ENCODE data around the gene ATP13A1.
"Not testable (repeated sequence)": the region's sequence is repeated elsewhere in the genome, so short reads cannot be mapped to it uniquely, and the experiment has no call there.

ATP13A1 gene

DNA sequence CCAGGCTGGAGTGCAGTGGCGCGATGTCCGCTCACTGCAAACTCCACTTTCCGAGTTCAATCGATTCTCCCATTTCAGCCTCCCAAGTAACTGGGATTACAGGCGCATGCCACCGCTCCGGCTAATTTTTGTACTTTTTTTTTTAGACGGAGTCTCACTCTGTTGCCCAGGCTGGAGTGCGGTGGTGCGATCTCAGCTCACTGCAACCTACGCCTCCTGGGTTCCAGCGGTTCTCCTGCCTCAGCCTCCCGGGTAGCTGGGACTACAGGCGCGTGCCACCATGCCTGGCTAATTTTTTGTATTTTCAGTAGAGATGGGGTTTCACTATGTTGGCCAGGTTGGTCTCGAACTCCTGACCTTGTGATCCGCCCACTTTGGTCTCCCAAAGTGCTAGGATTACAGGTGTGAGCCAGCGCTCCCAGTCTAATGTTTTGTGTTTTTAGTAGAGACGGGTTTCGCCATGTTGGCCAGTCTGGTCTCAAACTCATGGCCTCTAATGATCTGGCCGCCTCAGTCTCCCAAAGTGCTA lies 2.0 kb upstream of the ATP13A1 start:
- DNase-seq (ENCODE audit: low read depth in 1 of 2, low spot score in 1 of 2): not testable (repeated sequence)

DNA sequence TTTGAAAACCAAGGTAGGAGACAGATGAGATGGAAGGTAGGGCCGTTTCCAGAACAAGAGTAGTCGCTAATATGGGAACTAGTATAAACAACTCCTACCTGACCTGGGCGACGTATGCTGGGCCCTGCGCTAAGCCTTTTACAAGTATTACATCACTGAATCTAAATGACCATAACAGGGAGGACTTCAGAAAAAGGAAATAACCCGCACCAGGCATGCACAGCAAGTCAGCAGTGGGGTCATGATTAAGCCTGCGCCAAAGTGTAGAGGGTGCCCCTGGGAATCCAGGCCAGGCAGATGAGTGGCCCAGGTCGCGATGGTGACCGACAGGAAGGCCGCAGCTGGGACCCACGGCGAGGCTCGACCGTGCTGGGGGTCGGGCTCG lies 613 bp downstream of the ATP13A1 start:
- no peak for DNase-seq (ENCODE audit: low read depth in 1 of 2, low spot score in 1 of 2)

DNA sequence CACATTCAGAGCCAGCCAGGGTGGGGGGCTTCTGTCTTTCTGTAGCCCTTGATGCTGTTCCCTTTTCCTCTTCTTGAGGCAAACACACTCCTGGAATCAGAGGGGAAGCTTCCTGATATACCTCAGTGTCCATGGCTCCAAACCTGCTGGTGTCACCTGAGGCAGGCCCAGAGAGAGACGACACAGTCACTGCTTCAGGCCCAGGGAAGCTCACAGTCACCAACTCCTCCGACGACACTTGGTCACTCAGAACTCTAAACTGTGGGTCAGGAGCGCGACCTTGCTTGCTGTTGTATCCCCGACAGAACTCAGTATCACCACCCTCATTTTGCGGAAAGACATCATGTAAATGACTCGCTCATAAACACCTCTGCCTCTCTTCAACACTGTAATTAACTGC lies 1.1 kb downstream of the ATP13A1 start:
- no peak for DNase-seq (ENCODE audit: low read depth in 1 of 2, low spot score in 1 of 2)

DNA sequence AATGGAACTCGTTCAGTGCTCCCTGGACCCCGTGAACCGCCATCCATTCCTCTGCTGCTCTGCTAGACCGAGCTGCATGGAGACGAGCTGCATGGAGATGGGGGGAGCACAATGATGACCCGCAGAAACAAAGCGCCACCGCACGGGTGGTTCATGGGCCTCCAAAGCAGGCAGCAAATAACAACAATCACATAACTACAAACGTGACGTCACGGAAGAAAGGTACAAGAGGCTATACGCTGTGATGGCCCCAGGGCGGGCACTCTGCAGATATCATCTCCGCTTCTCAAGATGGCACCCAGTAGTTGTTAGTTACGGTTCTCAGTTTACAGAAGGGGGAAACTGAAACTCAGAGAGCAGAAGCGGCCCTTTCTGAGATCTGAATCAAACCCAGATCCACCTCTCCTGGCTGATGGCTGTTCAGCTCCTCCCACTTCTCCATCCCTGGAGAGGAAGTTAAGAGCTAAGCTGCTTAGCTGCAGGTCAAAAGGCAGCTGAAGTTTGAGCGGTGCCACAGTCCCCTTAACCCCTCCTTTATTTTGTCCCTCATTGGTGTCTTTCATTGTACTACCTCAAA lies 1.7 kb downstream of the ATP13A1 start:
- DNase-seq (ENCODE audit: low read depth in 1 of 2, low spot score in 1 of 2): no peak

DNA sequence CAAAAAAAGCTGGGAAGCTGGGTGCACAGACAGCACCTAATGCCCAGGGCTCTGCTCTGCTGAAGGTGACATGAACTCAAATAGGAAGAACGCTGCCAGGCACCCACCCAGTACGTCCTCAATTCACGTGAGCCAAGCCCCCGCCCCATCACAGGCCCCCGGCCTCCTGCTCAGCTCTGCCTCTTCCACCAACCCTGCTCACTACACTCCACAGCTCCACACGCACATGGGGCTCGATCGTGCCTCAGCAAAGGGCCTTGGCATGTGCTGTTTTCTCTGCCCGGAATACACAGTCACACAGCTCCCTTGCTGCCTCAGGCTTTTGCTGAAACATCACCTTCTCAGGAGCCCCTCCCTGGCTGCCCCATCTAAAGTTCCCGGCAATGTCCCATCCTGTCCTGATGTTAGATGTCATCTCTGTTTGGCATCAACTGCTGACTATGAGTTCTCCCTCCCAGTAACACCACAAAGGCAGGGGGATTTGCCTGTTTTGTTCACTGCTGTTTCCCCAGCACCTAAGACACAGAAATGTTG lies 2.3 kb downstream of the ATP13A1 start:
- DNase-seq (ENCODE audit: low read depth in 1 of 2, low spot score in 1 of 2): no peak

DNA sequence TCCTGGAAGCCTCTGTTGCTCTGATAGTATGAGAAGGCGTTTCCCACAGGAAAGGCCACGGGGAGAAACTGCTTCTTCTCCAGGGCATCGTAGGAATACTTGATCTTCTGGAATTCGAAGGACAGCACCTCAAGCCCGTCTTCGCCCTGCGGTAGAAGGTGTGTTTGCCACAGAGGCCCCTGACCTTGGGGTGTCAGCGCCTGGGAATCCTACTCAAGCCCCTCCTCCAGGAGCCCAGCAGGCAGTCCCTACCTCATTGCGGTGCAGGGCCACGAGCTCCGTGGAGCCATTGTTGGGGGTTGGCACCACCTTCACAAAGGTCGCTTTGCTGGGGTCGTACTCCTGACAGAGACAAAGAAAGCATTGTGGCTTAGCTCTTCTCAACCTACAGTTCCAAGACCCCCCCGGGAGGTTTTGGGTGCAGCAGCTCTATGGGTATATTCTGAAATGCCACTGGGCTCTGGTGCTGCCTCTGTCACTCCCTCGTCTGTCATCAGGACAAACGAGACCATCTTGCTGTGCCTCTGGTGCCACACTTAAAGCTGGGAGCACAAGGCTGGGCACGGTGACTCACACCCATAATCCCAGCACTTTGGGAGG lies 3.7 kb downstream of the ATP13A1 start:
- no peak for DNase-seq (ENCODE audit: low read depth in 1 of 2, low spot score in 1 of 2)

DNA sequence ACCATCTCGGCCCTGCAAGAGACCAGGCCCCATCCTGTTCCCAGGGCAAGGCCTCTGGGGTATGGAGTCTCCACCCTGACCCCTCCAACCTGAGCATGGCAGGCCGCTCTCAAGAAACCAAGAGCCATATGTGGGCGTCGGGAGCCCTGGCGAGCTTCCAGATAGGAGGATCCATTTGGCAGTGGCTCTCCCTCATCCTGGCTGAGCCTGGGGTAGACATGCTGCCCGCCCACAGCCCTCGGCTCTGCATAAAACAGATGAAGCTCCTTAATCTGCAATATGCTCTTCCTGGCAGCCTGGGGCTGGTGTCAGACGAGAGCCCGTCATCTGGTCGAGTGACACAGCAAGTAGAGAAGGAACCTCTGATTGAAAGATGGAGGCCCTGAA lies 6.1 kb downstream of the ATP13A1 start:
- no peak for DNase-seq (ENCODE audit: low read depth in 1 of 2, low spot score in 1 of 2)

DNA sequence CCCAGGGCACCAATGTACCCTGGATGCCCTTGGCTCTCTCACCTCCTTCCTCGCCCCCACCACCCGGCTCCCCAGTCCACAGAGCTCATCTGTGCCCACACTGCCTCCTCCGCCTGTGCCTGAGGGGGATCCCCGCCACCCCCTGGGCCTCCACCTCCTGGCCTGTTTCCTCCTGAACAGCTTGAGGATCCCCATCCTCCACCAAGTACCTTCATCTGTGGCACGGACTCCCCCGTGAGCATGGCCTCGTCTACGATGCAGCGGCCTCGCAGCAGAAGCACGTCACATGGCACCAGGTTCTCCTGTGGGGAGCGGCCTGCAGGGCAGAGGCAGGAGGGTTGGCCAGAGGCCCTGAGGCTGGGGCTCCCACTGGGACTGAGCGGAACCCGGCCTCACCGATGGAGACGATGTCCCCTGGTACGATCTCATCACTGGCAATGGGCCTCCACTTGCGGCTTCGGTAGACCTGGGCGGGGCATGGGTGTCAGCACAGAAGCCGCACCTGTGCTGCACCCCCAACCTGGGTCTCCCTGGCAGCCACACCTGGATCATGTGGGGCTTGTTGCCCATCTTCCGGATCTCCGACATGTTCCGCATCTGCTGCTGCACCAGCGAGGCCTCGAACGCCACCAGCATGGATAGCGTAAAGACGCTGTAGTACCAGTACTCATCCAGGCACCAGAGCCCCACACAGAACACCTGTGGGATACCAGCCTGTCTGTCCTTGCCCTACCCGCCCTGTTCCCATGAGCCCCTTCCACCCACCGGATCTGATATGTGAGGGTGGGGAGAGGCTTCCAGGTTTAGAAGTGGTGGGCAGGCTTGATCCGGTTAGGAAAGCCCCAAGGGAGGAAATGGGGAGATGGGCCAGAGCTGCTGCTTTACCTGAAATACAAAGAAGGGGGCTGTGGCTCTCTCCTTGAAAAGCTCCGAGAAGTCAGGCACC lies 6.8 kb downstream of the ATP13A1 start:
- DNase-seq (ENCODE audit: low read depth in 1 of 2, low spot score in 1 of 2): no peak

DNA sequence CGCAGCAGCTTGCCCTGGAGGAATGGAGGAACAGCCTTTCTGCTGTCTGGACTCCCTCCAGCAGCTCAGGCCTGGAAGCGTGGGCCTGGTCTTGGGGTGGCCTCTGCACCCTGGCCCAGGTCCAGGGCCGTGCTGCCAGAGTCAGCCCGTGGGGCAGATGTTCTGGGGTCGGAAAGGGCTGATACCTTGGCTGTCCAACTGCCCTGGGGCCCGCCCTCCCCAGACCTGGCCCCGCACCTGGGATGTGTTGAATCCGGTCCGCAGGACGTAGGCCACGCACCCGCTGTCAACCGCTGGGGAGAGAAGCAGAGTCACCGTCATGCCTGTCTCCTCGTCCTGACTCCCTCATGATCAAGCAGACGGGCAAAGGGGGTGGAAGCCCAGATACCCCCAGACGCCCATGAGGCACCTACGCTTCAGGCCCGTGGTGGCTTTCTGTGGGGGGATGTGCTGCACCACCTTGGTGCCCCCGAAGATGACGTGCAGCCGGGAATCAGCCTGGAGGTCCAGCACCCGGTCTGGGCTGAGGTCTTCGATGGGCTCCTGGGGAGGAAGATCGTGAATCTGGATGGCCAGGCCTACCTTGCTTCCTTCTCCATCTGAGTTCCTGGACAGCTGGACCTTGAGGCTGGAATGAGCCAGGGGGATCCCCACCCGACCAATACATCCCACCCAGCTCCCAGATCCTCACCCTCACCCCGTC lies 7.7 kb downstream of the ATP13A1 start:
- DNase-seq (ENCODE audit: low read depth in 1 of 2, low spot score in 1 of 2): no peak

DNA sequence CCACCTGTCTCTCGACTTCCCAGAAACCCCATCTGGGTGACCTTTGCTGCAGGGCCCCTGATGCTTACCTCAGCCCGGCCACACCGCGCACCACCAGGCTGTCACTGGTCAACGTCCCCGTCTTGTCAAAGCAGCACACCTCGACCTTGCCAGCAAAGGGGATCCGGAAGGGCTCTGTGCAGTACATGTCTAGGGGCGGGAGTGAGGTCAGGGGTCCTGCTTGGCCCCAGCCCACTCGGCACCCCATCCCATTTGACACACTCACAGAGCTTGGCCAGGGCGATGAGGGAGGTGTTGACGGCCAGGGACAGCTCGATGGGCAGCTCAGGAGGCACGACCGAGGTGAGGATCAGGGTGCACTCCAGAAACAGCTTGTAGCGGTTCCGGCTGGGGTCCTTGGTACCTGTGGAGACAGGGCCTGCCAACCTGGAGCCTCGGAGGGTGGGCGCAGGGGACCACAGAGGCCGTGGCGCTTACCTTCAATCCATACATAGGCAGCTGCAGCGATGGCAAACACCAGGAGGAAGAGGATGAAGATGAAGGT lies 8.4 kb downstream of the ATP13A1 start:
- no peak for DNase-seq (ENCODE audit: low read depth in 1 of 2, low spot score in 1 of 2)

DNA sequence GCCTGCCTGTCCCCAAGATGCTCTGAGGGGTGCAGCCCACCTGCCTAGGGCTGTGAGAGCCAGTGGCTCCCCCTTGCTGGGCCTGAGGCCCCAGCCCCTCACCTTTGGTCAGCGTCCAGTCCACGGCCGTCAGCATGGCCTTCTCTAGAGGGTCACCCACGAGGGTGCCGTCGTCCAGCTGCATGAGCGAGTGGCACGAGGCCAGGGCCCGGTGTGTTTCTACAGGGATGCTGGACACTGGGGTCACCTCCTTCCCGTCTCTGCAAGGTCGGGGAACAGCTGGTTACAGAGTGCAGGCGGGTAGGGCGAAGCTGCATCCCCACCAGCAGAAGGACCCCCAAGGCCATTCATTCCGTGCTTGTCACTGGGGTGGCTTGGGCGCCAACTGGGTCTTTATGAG lies 9.0 kb downstream of the ATP13A1 start:
- DNase-seq (ENCODE audit: low read depth in 1 of 2, low spot score in 1 of 2): no peak

DNA sequence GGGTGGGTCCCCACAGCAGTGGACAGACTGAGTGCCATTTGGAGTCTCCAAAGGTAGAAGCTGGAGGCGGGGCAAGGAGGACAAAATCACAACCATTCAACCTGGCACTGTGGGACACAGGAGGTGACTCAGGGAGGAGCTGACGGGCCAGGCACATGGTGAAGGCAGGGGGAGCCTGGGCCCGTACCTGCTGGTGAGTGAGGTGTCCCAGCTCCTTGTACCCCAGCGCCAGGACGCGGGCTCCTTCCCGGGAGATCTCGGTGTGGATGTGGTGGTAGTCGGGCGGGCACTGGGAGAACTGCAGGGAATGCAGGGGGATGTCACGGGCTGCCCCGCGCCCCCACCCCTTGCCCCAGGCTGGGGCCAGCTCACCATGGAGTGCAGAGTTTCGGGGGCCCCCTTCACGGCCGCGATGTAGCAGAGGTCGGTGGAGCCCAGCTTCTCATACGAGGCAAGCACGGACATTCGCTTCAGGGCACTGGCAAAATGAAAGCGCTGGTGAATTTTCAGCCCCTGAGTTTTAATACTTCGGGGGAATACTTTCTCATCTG lies 9.8 kb downstream of the ATP13A1 start:
- DNase-seq (ENCODE audit: low read depth in 1 of 2, low spot score in 1 of 2): no peak

DNA sequence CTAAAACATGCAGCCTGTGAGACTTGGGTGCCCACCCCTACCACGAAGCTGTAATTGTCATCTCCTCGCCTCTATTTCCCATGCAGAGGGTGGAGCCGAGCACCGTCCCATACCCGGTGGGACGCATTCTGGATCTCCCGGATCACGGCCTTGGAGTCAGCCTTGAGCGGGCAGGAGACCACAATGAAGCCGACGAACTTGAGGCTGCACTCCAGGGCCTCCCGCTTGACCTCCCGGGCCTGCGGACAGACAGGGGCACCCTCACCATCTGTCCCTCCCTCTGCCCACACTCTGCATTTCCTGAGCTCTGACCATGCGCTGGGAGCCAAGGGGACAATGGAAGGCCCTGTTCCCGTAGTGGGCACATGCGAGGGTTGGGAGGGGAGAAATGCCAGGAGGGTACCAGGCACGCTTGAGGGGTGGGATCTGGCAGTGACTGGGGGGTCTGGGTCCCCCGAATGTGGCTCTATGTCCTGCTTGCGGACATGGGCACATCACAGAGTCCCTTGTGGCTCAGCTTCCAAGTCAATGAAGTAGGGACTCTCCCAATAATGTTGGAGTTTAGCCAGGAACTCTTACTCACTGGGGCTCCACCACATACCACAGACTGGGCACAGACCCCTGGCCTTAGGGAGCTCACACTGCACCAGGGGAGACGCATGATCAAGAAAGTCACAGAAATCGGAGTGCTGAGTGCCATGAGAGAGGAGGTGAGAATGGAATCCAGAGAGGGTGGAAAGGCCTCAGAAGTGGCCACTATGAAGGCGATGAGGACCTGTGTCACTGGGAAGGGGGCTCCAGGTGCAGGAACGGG lies 10.8 kb downstream of the ATP13A1 start:
- DNase-seq (ENCODE audit: low read depth in 1 of 2, low spot score in 1 of 2): no peak

DNA sequence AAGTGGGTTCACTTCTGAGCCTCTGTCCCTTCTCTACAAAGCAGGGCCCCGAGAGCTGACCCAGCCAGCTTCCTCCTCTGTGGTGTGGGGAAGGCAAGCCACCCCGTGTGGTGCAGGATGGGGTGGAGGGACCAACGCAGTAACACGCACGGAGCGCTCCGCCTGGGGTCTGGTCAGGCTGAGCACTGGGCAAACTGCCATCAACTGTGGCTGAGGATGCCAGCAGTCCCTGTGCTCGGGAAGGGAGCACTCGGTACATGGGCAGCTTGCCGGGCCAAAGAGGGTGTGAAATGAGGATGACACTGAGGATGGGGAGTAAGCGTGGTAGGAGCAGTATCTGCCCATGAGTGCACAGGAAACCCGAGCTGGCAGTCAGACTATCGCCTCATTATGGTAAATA lies 12.4 kb downstream of the ATP13A1 start:
- DNase-seq (ENCODE audit: low read depth in 1 of 2, low spot score in 1 of 2): no peak

DNA sequence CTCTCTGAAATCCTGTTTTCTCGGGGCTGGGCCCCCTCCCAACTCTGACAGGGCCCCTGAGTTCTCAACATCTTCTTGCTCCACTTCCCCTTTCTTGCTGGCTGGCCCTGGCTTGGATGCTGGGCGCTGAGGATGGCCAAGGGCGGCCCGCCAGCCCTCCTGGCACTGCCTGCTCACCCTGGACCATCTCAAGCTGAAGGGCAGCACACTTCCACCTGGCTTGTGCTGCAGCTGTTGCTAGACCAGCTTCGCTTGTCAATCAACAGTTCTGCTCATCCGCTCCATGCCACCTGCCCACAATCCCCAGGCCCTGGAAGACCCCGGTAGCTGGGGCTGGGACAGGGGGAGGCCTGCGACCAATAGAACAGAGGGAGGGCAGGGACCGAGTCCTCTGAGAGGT lies 13.1 kb downstream of the ATP13A1 start:
- DNase-seq (ENCODE audit: low read depth in 1 of 2, low spot score in 1 of 2): no peak

DNA sequence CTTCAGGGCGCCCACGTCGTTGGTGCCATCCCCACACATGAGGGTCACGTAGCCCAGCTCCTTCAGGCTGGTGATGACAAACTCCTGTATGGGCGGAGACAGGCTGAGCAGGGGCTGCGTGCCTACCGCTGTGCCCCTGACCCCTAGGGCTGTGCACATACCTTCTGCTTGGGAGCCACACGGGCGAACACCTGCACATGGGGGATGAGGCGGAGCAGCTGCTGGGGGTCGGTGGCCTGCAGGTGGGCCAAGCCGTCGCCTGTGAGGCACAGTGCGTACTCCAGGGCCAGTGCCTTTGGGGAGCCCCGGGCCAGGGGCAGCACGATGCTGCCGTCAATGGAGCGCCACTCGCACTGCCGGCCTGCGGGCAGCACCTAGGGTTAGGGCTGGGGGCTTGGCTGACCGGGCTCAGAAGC lies 13.9 kb downstream of the ATP13A1 start:
- no peak for DNase-seq (ENCODE audit: low read depth in 1 of 2, low spot score in 1 of 2)

DNA sequence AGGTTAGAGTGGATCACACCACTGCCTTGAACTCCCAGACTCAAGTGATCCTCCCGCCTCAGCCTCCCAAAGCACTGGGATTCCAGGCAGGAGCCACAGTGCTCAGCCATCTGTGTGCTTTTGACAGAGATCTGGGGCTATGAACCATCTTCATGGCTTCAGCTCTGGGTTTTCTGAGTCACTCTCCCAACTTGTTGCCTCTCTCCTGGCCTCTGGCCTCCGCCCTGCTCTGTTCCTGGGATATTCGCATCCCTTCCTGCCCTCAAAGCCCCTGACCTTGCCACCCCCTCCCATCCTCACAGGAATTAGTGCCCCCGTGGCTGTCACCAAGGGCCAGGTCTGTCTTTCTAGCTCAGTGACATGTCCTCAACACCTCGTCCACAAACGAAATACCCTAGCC lies 14.3 kb downstream of the ATP13A1 start:
- no peak for DNase-seq (ENCODE audit: low read depth in 1 of 2, low spot score in 1 of 2)

DNA sequence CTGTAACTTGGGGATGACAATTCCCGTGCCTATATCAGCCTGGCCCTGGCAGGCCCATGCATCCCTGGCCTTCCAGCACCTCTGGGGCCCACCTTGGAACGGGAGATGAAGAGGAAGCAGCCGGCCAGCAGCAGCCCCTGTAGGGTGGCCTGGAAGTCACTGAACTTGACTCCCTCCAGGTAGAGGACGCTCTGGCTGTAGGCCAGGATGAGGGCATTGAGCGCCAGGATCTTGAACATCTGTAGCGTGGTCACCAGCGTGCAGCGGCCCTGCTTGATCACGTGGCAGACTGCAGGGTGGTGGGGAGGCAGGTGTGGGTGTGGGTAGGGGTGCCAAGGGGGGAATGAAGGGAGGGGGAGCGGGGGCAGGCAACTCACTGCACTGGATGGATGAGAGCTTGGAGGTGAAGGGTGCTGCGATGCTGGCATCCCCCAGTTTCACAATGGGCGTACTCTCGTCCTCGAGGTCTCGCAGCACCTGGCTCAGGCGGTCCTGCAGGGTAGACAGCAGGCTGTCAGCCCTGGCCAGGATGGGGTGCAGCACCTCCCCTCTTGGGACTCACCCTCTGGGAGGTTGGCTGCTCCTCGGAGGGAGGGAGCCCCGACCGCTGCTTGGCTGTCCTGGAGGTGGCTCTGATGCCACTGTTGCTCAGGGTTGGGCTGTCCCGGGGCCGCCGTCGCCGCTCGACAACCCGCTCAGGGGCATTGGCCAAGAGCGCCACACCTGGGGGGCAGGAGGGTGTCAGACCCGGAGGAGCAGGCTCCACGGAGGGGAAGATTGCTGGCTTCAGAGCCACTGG lies 16.2 kb downstream of the ATP13A1 start:
- DNase-seq (ENCODE audit: low read depth in 1 of 2, low spot score in 1 of 2): no peak

All from activated CD4-positive, alpha-beta T cell treated with anti-CD3 and anti-CD28 coated beads, Interleukin-2, amount 50 U/mL, for 24 hours (primary cell).